GM12873 (cell line): ENCODE data around the gene INPPL1.
A peak's percentile ranks its signal among the peaks of the same experiment; 100 is the strongest.

Source experiments
- CTCF ChIP-seq: IDR thresholded peaks from 2 replicates; pipeline ENCODE4 v1.5.1; 2012; ENCODE audit warnings: low read depth, mild to moderate bottlenecking, moderate library complexity, low read length, control low read depth; ENCODE audit not compliant: insufficient read depth; ENCODE audit errors: missing control alignments

INPPL1 gene

GRCh38 chr11:72224564-72225410 is at the start of gene INPPL1:
Gene INPPL1, plus strand, starts transcription at chr11:72224767. Its CDS starts 218 bp downstream, at chr11:72224985.
- TF ChIP-seq CTCF: no peak

- no peak for TF ChIP-seq CTCF
These were observed 46.9 kb upstream of the INPPL1 start for GRCh38 chr11:72177656-72178055.

GRCh38 chr11:72179049-72179803 is 45.3 kb upstream of the INPPL1 start:
- TF ChIP-seq CTCF: no peak

GRCh38 chr11:72179804-72180396 is 44.7 kb upstream of the INPPL1 start:
- TF ChIP-seq CTCF: no peak

GRCh38 chr11:72181553-72181958 is 43.0 kb upstream of the INPPL1 start:
- TF ChIP-seq CTCF: peak; percentile 30

GRCh38 chr11:72188267-72188666 is 36.3 kb upstream of the INPPL1 start:
- no peak for TF ChIP-seq CTCF
